Measurements from ENCODE around the gene SEPHS2. TPM values are rescaled to one million over a fixed set of nuclear protein-coding genes. Genes with fewer than 3 reads are reported as not detected.
"Not testable (repeated sequence)": the region's sequence is repeated elsewhere in the genome, so short reads cannot be mapped to it uniquely, and the experiment has no call there.

The SEPHS2 gene
- total RNA-seq, 1 experiment from 2014 or later: 16.3 TPM

- no peak overlapping the region for H3K4me3 ChIP-seq (ENCODE audit: low read length)
- H2AFZ ChIP-seq (ENCODE audit: low read length): peak overlapping the region; percentile 88; the same call in 1 of the 2 replicates
- H3K79me2 ChIP-seq (ENCODE audit: low read length): no peaks in the 10 kb centered on the region
- no peaks in the 10 kb centered on the region for H3K9me2 ChIP-seq (replicated peaks; ENCODE audit: insufficient read depth, low read length)
- peak overlapping the region; percentile 35 for H3K9ac ChIP-seq (ENCODE audit: low read length)
- no peaks in the 10 kb centered on the region for H3K36me3 ChIP-seq (ENCODE audit: insufficient read depth, low read length)
- H3K4me1 ChIP-seq (ENCODE audit: low read length): peaks cover 18% of the 10 kb centered on the region
- no peak for DNase-seq
- peak overlapping the region; percentile 31 for H3K4me2 ChIP-seq (ENCODE audit: low read depth, low read length, poor library complexity, severe bottlenecking)
- no peak overlapping the region for H3K27ac ChIP-seq (ENCODE audit: low read length)
- no peaks in the 10 kb centered on the region for H3K9me3 ChIP-seq (ENCODE audit: low read length)
- no peaks in the 10 kb centered on the region for H3K27me3 ChIP-seq (ENCODE audit: low read length)
- H4K20me1 ChIP-seq (ENCODE audit: insufficient read depth, low read depth, low read length): no peaks in the 10 kb centered on the region
These were observed 13.1 kb upstream of the SEPHS2 start for GRCh38 chr16:30458561-30459394.

GRCh38 chr16:30457743-30458560, 12.3 kb upstream of the SEPHS2 start:
- H3K4me1 ChIP-seq (ENCODE audit: low read length): peaks cover 18% of the 10 kb centered on the region
- H3K27ac ChIP-seq (ENCODE audit: low read length): no peak overlapping the region
- H3K4me3 ChIP-seq (ENCODE audit: low read length): no peak overlapping the region
- H3K27me3 ChIP-seq (ENCODE audit: low read length): no peaks in the 10 kb centered on the region
- no peaks in the 10 kb centered on the region for H4K20me1 ChIP-seq (ENCODE audit: insufficient read depth, low read depth, low read length)
- H2AFZ ChIP-seq (ENCODE audit: low read length): no peak overlapping the region
- no peaks in the 10 kb centered on the region for H3K36me3 ChIP-seq (ENCODE audit: insufficient read depth, low read length)
- H3K4me2 ChIP-seq (ENCODE audit: low read depth, low read length, poor library complexity, severe bottlenecking): no peak overlapping the region
- H3K9me2 ChIP-seq (replicated peaks; ENCODE audit: insufficient read depth, low read length): no peaks in the 10 kb centered on the region
- DNase-seq: no peak
- H3K9me3 ChIP-seq (ENCODE audit: low read length): no peaks in the 10 kb centered on the region
- H3K79me2 ChIP-seq (ENCODE audit: low read length): no peaks in the 10 kb centered on the region
- H3K9ac ChIP-seq (ENCODE audit: low read length): no peak overlapping the region

- H3K9ac ChIP-seq (ENCODE audit: low read length): no peak overlapping the region
- no peak overlapping the region for H3K4me2 ChIP-seq (ENCODE audit: low read depth, low read length, poor library complexity, severe bottlenecking)
- H3K4me3 ChIP-seq (ENCODE audit: low read length): no peak overlapping the region
- peaks cover 18% of the 10 kb centered on the region for H3K4me1 ChIP-seq (ENCODE audit: low read length)
- no peak overlapping the region for H3K27ac ChIP-seq (ENCODE audit: low read length)
- no peaks in the 10 kb centered on the region for H3K36me3 ChIP-seq (ENCODE audit: insufficient read depth, low read length)
- no peak overlapping the region for H2AFZ ChIP-seq (ENCODE audit: low read length)
- H3K27me3 ChIP-seq (ENCODE audit: low read length): no peaks in the 10 kb centered on the region
- DNase-seq: no peak
- no peaks in the 10 kb centered on the region for H3K9me2 ChIP-seq (replicated peaks; ENCODE audit: insufficient read depth, low read length)
- H4K20me1 ChIP-seq (ENCODE audit: insufficient read depth, low read depth, low read length): no peaks in the 10 kb centered on the region
- no peaks in the 10 kb centered on the region for H3K9me3 ChIP-seq (ENCODE audit: low read length)
- no peaks in the 10 kb centered on the region for H3K79me2 ChIP-seq (ENCODE audit: low read length)
These were observed 11.6 kb upstream of the SEPHS2 start for GRCh38 chr16:30457256-30457655.

GRCh38 chr16:30456302-30456701, 10.6 kb upstream of the SEPHS2 start:
- Histone ChIP-seq H3K79me2 (ENCODE audit: low read length) (no peaks in the 10 kb centered on the region), H3K27me3 (ENCODE audit: low read length) (no peaks in the 10 kb centered on the region), H3K9ac (ENCODE audit: low read length) (no peak overlapping the region), H3K4me1 (ENCODE audit: low read length) (peaks cover 18% of the 10 kb centered on the region), H3K9me3 (ENCODE audit: low read length) (no peaks in the 10 kb centered on the region), H4K20me1 (ENCODE audit: insufficient read depth, low read depth, low read length) (no peaks in the 10 kb centered on the region), H3K9me2 (replicated peaks; ENCODE audit: insufficient read depth, low read length) (no peaks in the 10 kb centered on the region), H3K36me3 (ENCODE audit: insufficient read depth, low read length) (no peaks in the 10 kb centered on the region), H2AFZ (ENCODE audit: low read length) (no peak overlapping the region), H3K27ac (ENCODE audit: low read length) (no peak overlapping the region), H3K4me3 (ENCODE audit: low read length) (no peak overlapping the region), H3K4me2 (ENCODE audit: low read depth, low read length, poor library complexity, severe bottlenecking) (no peak overlapping the region)
- DNase-seq: no peak

- H3K9me2 ChIP-seq (replicated peaks; ENCODE audit: insufficient read depth, low read length); H3K9ac ChIP-seq (ENCODE audit: low read length); H3K4me3 ChIP-seq (ENCODE audit: low read length); H3K4me1 ChIP-seq (ENCODE audit: low read length); H2AFZ ChIP-seq (ENCODE audit: low read length); H4K20me1 ChIP-seq (ENCODE audit: insufficient read depth, low read depth, low read length); H3K36me3 ChIP-seq (ENCODE audit: insufficient read depth, low read length); DNase-seq; H3K79me2 ChIP-seq (ENCODE audit: low read length); H3K4me2 ChIP-seq (ENCODE audit: low read depth, low read length, poor library complexity, severe bottlenecking); H3K9me3 ChIP-seq (ENCODE audit: low read length); H3K27me3 ChIP-seq (ENCODE audit: low read length); H3K27ac ChIP-seq (ENCODE audit: low read length): not testable (repeated sequence)
These were observed 7.3 kb upstream of the SEPHS2 start for GRCh38 chr16:30452709-30453580.

- H3K9me2 ChIP-seq (replicated peaks; ENCODE audit: insufficient read depth, low read length): no peaks in the 10 kb centered on the region
- H3K9me3 ChIP-seq (ENCODE audit: low read length): no peaks in the 10 kb centered on the region
- peaks cover 16% of the 10 kb centered on the region for H3K79me2 ChIP-seq (ENCODE audit: low read length)
- no peak overlapping the region for H3K4me2 ChIP-seq (ENCODE audit: low read depth, low read length, poor library complexity, severe bottlenecking)
- H3K9ac ChIP-seq (ENCODE audit: low read length): no peak overlapping the region
- no peak for DNase-seq
- H3K27me3 ChIP-seq (ENCODE audit: low read length): no peaks in the 10 kb centered on the region
- H2AFZ ChIP-seq (ENCODE audit: low read length): no peak overlapping the region
- H3K4me1 ChIP-seq (ENCODE audit: low read length): peaks cover 16% of the 10 kb centered on the region
- H4K20me1 ChIP-seq (ENCODE audit: insufficient read depth, low read depth, low read length): peaks cover 12% of the 10 kb centered on the region
- H3K36me3 ChIP-seq (ENCODE audit: insufficient read depth, low read length): peaks cover 2% of the 10 kb centered on the region; the same call in 1 of the 2 replicates
- H3K4me3 ChIP-seq (ENCODE audit: low read length): no peak overlapping the region
- no peak overlapping the region for H3K27ac ChIP-seq (ENCODE audit: low read length)
These were observed 3.4 kb upstream of the SEPHS2 start for GRCh38 chr16:30449116-30449435.

GRCh38 chr16:30447512-30448226, 2.0 kb upstream of the SEPHS2 start:
- H3K27me3 ChIP-seq (ENCODE audit: low read length): no peaks in the 10 kb centered on the region
- no peak overlapping the region for H3K9ac ChIP-seq (ENCODE audit: low read length)
- no peak overlapping the region for H3K27ac ChIP-seq (ENCODE audit: low read length)
- H3K9me2 ChIP-seq (replicated peaks; ENCODE audit: insufficient read depth, low read length): no peaks in the 10 kb centered on the region
- no peak overlapping the region for H3K4me3 ChIP-seq (ENCODE audit: low read length)
- H3K79me2 ChIP-seq (ENCODE audit: low read length): peaks cover 23% of the 10 kb centered on the region
- H2AFZ ChIP-seq (ENCODE audit: low read length): no peak overlapping the region
- peaks cover 23% of the 10 kb centered on the region for H3K4me1 ChIP-seq (ENCODE audit: low read length)
- H3K9me3 ChIP-seq (ENCODE audit: low read length): no peaks in the 10 kb centered on the region
- no peak for DNase-seq
- H3K4me2 ChIP-seq (ENCODE audit: low read depth, low read length, poor library complexity, severe bottlenecking): no peak overlapping the region
- peaks cover 22% of the 10 kb centered on the region for H4K20me1 ChIP-seq (ENCODE audit: insufficient read depth, low read depth, low read length)
- peaks cover 11% of the 10 kb centered on the region; the same call in 1 of the 2 replicates for H3K36me3 ChIP-seq (ENCODE audit: insufficient read depth, low read length)
